GM12864 (cell line): ENCODE results near the gene CENPA.
"Not testable (repeated sequence)": the region's sequence is repeated elsewhere in the genome, so short reads cannot be mapped to it uniquely, and the experiment has no call there.

Experiments used
- DNase-seq: peaks from one replicate; pipeline ENCODE4 v3.0.0-alpha.2; 2011; ENCODE audit warnings: low read depth
- H3K4me3 ChIP-seq: 2 replicates; pipeline ENCODE4 v1.5.1; 2011; ENCODE audit warnings: mild to moderate bottlenecking, low read depth, low read length, control low read depth
- CTCF ChIP-seq: IDR thresholded peaks from 2 replicates; pipeline ENCODE4 v1.5.1; 2011; ENCODE audit warnings: low read depth, mild to moderate bottlenecking, moderate library complexity, low read length, control low read depth, inconsistent platforms; ENCODE audit errors: missing control alignments

Gene CENPA

GRCh38 chr2:26743852-26744251 is 42.0 kb upstream of the CENPA start:
- DNase-seq: no peak
- no peak for TF ChIP-seq CTCF
- no peak overlapping the region for H3K4me3 ChIP-seq

- TF ChIP-seq CTCF: no peak
- H3K4me3 ChIP-seq: no peak overlapping the region
- no peak for DNase-seq
Measured at GRCh38 chr2:26744953-26745352, 40.9 kb upstream of the CENPA start.

GRCh38 chr2:26745609-26746327 is 40.1 kb upstream of the CENPA start:
- H3K4me3 ChIP-seq: no peak overlapping the region
- peak; percentile 45 for DNase-seq
- peak; percentile 90 for TF ChIP-seq CTCF

- DNase-seq: no peak
- no peak for TF ChIP-seq CTCF
- H3K4me3 ChIP-seq: no peak overlapping the region
Measured at GRCh38 chr2:26746934-26747333, 38.9 kb upstream of the CENPA start.

- DNase-seq, H3K4me3 ChIP-seq: not testable (repeated sequence)
Measured at GRCh38 chr2:26749787-26750420, 36.0 kb upstream of the CENPA start.

GRCh38 chr2:26750467-26750866 is 35.4 kb upstream of the CENPA start:
- not testable (repeated sequence) for H3K4me3 ChIP-seq, DNase-seq

- DNase-seq: no peak
- TF ChIP-seq CTCF: no peak
- no peak overlapping the region for H3K4me3 ChIP-seq
Measured at GRCh38 chr2:26752656-26753055, 33.2 kb upstream of the CENPA start.

- H3K4me3 ChIP-seq: no peak overlapping the region
- no peak for TF ChIP-seq CTCF
- no peak for DNase-seq
Measured at GRCh38 chr2:26754539-26754938, 31.3 kb upstream of the CENPA start.
